ENCODE measurements around the gene VN1R5.
"Not testable (repeated sequence)": the region's sequence is repeated elsewhere in the genome, so short reads cannot be mapped to it uniquely, and the experiment has no call there.

VN1R5 gene

DNA sequence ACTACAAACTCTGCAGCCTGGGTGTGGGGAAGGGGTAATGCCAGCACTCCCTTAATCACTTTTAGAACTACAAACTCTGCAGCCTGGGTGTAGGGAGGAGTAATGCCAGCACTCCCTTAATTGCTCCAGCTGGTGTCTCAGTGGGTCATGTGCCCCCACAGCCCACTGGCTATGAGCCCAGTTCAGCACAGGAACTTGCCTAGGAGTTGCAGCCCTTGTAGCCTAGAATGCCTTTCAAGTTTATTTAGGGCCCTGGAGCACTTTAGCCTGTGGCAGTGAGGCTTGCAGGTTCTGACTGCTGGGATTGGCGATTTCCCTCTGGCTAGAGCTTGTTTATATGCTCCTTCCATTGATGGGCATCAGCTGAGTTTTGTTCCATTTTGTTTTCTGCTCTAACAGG is 17.1 kb downstream of the VN1R5 start:
- no peak for DNase-seq (ENCODE audit: low spot score)

DNA sequence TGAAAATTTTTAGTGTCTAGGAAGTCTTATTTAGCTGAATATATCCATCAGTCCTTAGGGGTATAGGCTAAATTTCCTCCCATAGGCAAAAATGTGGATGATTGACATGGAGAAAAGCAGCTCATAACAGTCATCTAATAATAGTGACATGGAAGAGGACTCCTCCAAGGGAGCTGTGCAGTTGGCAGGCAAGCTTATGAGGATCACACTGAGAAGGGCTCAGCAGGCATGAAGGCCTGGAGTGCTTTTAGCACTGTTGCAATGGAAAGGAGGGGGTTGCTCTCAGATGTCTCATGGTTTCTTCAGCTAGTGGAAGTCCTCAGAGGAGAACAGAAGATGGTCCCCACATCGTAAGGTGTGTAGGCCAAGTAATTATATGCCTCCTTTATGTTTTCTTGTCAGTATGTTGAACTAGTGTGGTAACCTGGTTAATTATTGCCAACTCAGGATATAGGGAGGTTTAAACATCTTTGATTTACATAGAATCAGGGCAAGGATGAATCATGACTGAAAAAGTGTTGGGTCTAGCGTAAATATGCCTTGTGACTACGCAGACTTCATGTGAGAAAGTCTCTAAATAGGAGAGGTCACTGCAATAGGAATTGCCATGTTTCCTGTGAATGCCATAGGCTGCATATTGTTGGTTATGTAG is 18.9 kb downstream of the VN1R5 start:
- DNase-seq (ENCODE audit: low spot score): no peak

- DNase-seq (ENCODE audit: low spot score): no peak
Measured at GRCh38 chr1:247277191-247277590, 21.3 kb downstream of the VN1R5 start.

- DNase-seq (ENCODE audit: low spot score): no peak
Measured at GRCh38 chr1:247281001-247281574, 25.2 kb downstream of the VN1R5 start.

DNA sequence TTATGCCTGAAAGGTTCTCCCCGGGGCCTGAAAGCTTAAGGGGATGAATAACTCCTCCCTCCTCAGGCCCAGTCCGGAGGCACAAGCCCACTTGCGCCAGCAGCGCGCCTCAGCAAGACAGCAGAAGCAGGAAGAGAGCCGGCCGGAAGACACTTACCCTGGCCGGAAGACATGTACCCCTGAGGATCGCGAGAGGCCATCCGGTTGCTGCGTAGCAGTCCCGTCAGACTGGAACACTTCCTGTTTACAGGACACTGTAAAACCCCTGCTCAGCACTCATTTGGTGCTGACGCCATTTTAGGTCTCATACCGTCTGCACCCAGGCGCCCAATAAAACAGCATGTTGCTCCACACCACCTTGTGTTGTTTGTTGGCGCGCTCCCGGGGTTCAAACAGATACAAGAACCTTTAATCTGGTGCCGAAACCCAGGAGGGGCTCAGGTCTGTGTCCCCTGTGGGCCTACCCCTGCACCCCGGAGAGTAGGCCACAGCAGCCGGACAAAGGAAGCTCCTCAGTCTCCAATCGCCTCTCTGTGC is 30.3 kb downstream of the VN1R5 start:
- DNase-seq (ENCODE audit: low spot score): no peak

- no peak for DNase-seq (ENCODE audit: low spot score)
Measured at GRCh38 chr1:247287460-247287859, 31.6 kb downstream of the VN1R5 start.

GRCh38 chr1:247288341-247288740 is 32.5 kb downstream of the VN1R5 start:
- DNase-seq (ENCODE audit: low spot score): no peak

DNA sequence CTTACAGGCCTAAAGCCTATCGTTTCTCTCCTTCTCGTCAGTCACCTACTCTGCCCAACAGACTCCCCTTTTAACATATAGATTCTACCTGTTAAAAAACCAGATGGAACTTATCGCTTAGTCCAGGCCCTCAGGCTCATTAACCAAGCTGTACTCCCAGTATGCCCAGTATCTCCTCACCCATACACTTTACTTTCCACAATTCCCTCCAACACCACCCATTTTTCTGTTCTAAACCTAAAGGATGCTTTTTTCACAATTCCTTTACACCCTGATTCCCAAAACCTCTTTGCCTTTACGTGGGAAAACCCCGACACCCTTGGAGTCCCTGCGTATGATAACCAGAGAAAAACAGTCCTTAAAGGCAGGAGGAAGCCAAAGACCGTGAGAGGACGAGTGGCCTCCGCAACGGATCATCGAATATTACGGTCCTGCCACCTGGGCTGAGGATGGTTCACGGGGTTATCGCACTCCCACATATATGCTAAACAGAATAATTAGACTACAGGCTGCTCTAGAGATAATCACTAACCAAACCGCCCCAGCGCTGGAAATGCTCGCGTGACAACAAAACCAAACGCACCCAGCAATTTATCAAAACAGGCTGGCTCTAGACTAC is 33.5 kb downstream of the VN1R5 start:
- not testable (repeated sequence) for DNase-seq (ENCODE audit: low spot score)

DNA sequence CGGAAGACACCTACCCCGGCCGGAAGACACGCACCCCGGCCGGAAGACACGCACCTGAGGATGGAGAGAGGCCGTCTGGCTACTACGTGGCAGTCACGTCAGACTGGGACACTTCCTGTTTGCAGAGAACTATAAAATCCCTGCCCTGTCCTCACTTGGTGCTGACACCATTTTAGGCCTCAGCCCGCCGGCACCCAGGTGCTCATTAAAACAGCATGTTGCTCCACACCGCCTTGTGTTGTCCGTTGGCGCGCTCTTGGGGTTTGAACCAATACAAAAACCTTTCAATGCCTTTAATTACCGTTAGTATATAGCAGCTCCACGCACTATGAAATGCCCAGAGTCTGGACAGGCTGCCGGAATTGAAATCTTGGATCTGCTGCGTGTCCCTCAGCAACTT is 34.7 kb downstream of the VN1R5 start:
- no peak for DNase-seq (ENCODE audit: low spot score)

- DNase-seq (ENCODE audit: low spot score): no peak
Measured at GRCh38 chr1:247291161-247291560, 35.3 kb downstream of the VN1R5 start.

DNA sequence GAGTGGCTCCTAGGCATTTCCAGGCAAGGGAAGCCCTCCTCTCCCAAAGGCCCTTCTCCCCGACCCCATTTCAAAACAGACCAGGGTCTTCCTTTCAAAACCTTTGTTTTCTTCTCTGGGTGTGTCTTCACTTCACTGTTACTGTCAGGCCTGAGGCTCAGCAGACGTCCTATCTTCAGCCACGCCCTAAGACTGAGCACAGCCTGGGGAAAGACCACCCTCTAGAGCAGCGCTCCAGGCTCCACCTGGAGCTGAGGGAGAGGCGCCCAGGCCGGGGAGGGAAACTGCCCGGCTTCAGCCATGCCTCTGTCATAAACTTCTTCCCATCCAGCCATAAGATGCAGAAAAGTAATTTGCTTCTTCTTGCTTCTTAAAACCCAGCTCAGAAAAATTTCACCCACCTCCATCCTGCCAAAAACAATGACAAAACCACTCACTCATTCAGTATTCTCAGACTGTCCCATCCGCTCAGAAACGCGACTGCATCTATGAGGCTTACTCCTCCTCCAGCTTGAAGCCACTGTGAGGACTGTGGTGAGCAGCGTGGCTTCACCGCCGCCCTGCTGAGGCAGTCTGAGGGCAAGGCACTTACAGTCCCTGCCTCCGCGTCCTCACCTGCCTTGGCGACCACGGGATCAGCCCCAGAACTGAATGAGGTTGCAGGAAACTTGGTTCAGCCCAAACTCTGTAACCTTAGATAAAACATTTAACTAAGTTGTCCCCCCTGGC is 36.1 kb downstream of the VN1R5 start:
- no peak for DNase-seq (ENCODE audit: low spot score)

- no peak for DNase-seq (ENCODE audit: low spot score)
Measured at GRCh38 chr1:247293047-247293446, 37.2 kb downstream of the VN1R5 start.

DNA sequence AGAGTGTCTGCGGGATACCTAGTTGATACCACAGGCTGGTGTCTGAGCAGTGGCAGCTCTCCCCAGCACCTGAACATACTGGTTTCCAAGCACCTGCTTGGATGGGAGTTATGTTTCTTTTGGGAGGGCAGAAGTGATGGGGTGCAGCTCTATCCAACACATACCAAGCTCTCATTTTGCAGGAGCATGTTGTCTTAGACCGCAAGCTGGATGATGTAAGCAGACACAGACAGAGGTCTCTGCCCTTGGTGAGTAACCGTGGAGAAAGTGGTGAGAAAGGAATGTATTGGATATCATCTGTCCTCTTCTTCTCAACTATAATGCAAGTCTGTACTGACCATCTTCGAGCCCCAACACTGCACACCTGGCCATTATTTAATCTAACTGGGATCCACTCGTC is 38.4 kb downstream of the VN1R5 start:
- no peak for DNase-seq (ENCODE audit: low spot score)

DNA sequence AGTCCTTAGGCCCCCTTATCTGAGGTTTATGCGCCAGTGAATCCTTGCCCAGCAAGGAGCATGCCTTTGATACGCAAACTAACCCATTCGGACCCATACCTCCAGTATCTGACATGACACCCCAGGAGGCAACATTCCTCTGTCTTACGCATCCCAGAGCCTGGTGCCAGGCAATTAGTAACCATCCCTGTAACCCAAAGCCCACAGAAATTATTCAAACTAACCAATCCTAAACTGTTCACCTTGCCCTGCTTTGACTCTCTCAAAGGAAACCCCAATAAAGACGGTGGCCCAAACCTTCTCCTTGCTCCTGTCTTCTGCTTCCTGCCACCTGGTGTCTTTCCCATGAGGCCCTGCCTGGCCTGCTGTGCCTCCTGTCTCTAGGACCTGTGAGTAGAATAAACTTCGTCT is 39.4 kb downstream of the VN1R5 start:
- DNase-seq (ENCODE audit: low spot score): peak; percentile 71

DNA sequence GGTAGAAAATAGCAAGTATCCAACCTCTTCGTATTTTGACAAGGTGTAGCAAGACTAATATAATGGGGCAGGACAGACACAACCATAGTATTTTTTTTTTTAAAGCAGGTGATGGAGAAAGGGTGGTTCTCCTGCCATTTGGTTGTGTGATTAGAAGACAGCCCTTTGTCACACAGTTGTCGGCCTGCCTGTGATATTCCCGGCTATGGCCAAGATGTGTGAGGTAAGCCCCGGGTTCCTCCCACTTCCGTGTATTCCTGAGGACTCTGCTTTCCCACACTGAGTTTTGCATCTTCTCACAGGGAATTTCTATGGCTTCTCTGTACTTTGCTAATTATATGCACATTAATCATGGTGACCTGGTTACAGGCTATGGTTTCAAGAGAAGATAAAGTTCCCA is 39.9 kb downstream of the VN1R5 start:
- no peak for DNase-seq (ENCODE audit: low spot score)

GRCh38 chr1:247296599-247297180 is 40.8 kb downstream of the VN1R5 start:
- DNase-seq (ENCODE audit: low spot score): no peak

- no peak for DNase-seq (ENCODE audit: low spot score)
Measured at GRCh38 chr1:247297263-247298123, 41.6 kb downstream of the VN1R5 start.

DNA sequence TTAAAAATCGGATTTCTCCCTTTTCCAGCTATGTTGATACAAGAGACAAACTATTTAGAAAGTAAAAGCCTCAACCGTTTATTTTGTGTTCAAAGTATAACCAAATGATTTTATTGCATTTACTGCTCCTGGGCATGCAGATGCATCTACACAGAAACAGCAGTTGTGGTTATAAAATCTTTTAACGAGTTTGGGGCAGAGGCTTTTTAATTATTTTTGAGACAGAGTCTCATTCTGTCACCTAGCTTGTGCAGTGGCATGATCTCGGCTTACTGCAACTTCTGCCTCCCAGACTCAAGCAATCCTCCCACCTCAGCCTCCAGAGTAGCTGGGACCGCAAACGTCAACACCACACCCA is 42.2 kb downstream of the VN1R5 start:
- DNase-seq (ENCODE audit: low spot score): no peak

DNA sequence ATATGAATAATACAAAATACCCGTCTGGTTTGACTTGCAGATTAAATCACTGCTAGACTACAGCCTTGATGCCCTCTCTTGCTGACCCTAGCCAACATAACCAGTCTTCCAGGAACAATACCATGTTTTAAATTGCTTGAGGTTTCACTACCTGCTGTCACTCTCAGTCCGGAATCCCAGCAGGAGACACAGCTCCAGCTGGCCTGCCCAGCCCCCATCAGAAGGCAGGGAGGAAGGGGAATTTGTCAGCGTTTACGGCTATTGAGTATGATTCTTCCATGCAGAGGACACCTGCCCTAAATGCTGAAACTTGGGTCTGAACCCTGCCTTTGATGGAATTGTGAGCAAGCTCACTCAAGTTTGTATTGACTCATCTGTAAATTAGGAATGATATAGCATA is 42.8 kb downstream of the VN1R5 start:
- no peak for DNase-seq (ENCODE audit: low spot score)

DNA sequence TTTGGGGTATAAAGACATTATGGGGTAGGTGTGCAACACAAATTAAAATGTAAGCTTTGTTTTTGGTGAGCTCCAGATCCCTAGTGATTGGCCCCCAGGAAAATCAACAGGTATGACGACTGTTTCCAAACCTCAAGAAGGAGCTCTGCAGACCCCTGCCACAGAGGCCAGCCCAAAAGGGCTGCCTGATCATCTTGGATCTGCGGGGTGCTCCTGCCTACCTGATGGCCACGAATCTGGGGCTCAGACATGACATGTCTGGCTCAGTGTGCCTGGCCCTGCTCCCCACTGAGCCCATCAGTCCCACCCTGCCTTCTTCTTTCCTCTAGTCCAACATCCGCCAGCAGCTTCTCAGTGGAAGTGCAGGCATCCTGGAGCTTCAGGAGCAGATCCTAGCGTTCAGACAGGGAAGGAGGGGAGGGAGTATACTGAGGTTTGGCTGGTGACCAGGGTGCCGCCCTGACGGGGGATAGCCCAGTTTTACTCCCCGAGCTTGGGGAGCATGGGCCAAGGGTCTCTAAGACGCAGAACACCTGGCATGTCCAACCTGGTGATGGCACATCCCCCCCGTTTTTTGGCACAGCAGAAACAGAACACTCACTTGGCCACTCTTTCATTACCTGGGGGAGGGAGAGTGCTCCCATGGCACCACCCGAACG is 44.0 kb downstream of the VN1R5 start:
- no peak for DNase-seq (ENCODE audit: low spot score)
